Sigmoid colon (tissue), 7 donors: ENCODE data around the gene GALNT10. TPM values are rescaled to one million over a fixed set of nuclear protein-coding genes. Genes with fewer than 3 reads are reported as not detected.

Experiments
- DNase-seq: peaks from one replicate; pipeline ENCODE4 v3.0.0-alpha.2; 2019
- H3K27ac ChIP-seq, 4 donors: fragments of 200-600 bp; sonication (generic); one replicate each; pipeline ENCODE4 v1.5.1; 2016 to 2019; ENCODE audit warnings: mild to moderate bottlenecking in 1 of 4
- H3K27me3 ChIP-seq, 3 donors: fragments of 200-600 bp; sonication (generic); one replicate each; pipeline ENCODE4 v1.5.1; 2019; ENCODE audit warnings: mild to moderate bottlenecking in 1 of 3
- H3K36me3 ChIP-seq, 4 donors: fragments of 200-600 bp; sonication (generic); one replicate each; pipeline ENCODE4 v1.5.1; 2016 to 2019
- H3K4me1 ChIP-seq, 4 donors: fragments of 200-600 bp; sonication (generic); one replicate each; pipeline ENCODE4 v1.5.1; 2017 to 2019
- H3K4me3 ChIP-seq, 4 donors: fragments of 200-600 bp; sonication (generic); one replicate each; pipeline ENCODE4 v1.5.1; 2017 to 2019; ENCODE audit warnings: mild to moderate bottlenecking in 2 of 4, moderate library complexity in 1 of 4
- H3K9me3 ChIP-seq, 4 donors: fragments of 200-600 bp in 3 of 4; sonication (generic) in 3 of 4; one replicate each; pipeline versions ENCODE4 v1.5.1 to v1.6.1; 2013 to 2019
- CTCF ChIP-seq, 4 experiments: fragments of 450-650 bp in 3 of 4; fragments of 200-600 bp in 1 of 4; IDR thresholded peaks; one replicate each; pipeline ENCODE4 v1.5.1; 2016 to 2019; ENCODE audit warnings: antibody characterized with exemption in 4 of 4, mild to moderate bottlenecking in 3 of 4, moderate library complexity in 2 of 4
- EP300 ChIP-seq, 4 donors: sonication (generic); formaldehyde crosslinking; IDR thresholded peaks; one replicate each; pipeline ENCODE4 v1.6.1; 2017; ENCODE audit warnings: antibody characterized with exemption in 4 of 4
- POLR2A ChIP-seq, 2 donors: fragments of 450-650 bp; IDR thresholded peaks; one replicate each; pipeline ENCODE4 v1.6.1; 2016; ENCODE audit warnings: antibody characterized with exemption in 2 of 2, mild to moderate bottlenecking in 2 of 2, moderate library complexity in 2 of 2
- POLR2AphosphoS5 ChIP-seq, 4 donors: sonication (generic); formaldehyde crosslinking; IDR thresholded peaks; one replicate each; pipeline ENCODE4 v1.6.1; 2017; ENCODE audit warnings: antibody characterized with exemption in 4 of 4
- WGBS, 2 donors: extraction: QIAGEN DNeasy Blood & Tissue Kit; methylation state at CpG; one replicate each; pipeline ENCODE4 v1.1.7; 2013; 5-methylcytosine and 5-hydroxymethylcytosine counted together
- intact Hi-C: fragments of 100-400 bp; cut with DNase I; formaldehyde crosslinking; loops from one replicate; pipeline ENCODE4 v1.15.1; 2023
- polyA plus RNA-seq, 3 donors: library from polyadenylated mRNA; stranded (reverse); fragments of 200-250 nt; gene quantifications; one replicate each; pipeline ENCODE4 v1.2.3, GENCODE V29; 2013
- total RNA-seq, 4 donors: library from RNA; depleted of rRNA; stranded (reverse); fragments of >200 nt; gene quantifications; one replicate each; pipeline ENCODE4 v1.1.0, GENCODE V29; 2016
- donor health status: healthy with polysubstance abuse.
- donor health status: Bipolar disorder and iron deficiency.
- donor health status: healthy.

GALNT10 gene
- total and polyA plus RNA-seq, 7 donors = 6.0 to 41.7 (median 24.3) TPM

GRCh38 chr5:154303133-154303532 lies 112.6 kb downstream of the GALNT10 start:
- DNase-seq = no peak
- H3K27me3 ChIP-seq = no peaks in the 10 kb centered on the region

GRCh38 chr5:154308443-154309370 lies 118.2 kb downstream of the GALNT10 start:
- H3K27ac ChIP-seq = no peak overlapping the region
- H3K36me3 ChIP-seq = peaks cover 0 to 11% (median 0%) of the 10 kb centered on the region in 4 donors
- intact Hi-C loops = no loop called here
- DNase-seq = no peak
- 86 to 92% methylated on average over 7 of the region's 7 CpGs for WGBS, 2 donors
- H3K9me3 ChIP-seq = peaks cover 0 to 2% (median 0%) of the 10 kb centered on the region in 4 donors
- H3K4me3 ChIP-seq = no peak overlapping the region
- peaks cover 0 to 3% (median 0%) of the 10 kb centered on the region in 4 donors for H3K4me1 ChIP-seq
- no peaks in the 10 kb centered on the region for H3K27me3 ChIP-seq
- TF ChIP-seq CTCF (IDR thresholded peaks at IDR 0.05) (no peak), POLR2AphosphoS5 (IDR thresholded peaks at IDR 0.05) (no peak)

More at GRCh38 chr5:154303133-154303532, 112.6 kb downstream of the GALNT10 start:
- intact Hi-C loops = no loop called here
- WGBS, 2 donors = 93% methylated on average over 1 of the region's 1 CpG
- Histone ChIP-seq H3K9me3 (peaks cover 0 to 2% (median 0%) of the 10 kb centered on the region in 4 donors), H3K36me3 (peaks cover 0 to 32% (median 5%) of the 10 kb centered on the region in 4 donors), H3K27ac (no peak overlapping the region), H3K4me1 (peaks cover 0 to 16% (median 12%) of the 10 kb centered on the region in 4 donors), H3K4me3 (no peak overlapping the region)
- no peak for TF ChIP-seq POLR2AphosphoS5 (IDR thresholded peaks at IDR 0.05)
- TF ChIP-seq CTCF (IDR thresholded peaks at IDR 0.05) = no peak
- TF ChIP-seq POLR2A (IDR thresholded peaks at IDR 0.05) = no peak
- TF ChIP-seq EP300 (IDR thresholded peaks at IDR 0.05) = no peak

GRCh38 chr5:154309371-154309745 lies 118.8 kb downstream of the GALNT10 start:
- Histone ChIP-seq H3K27ac (no peak overlapping the region), H3K4me3 (no peak overlapping the region), H3K36me3 (peaks cover 0 to 5% (median 0%) of the 10 kb centered on the region in 4 donors), H3K9me3 (peaks cover 0 to 2% (median 0%) of the 10 kb centered on the region in 4 donors), H3K4me1 (peaks cover 0 to 3% (median 0%) of the 10 kb centered on the region in 4 donors), H3K27me3 (no peaks in the 10 kb centered on the region)
- no peak for TF ChIP-seq CTCF (IDR thresholded peaks at IDR 0.05)
- TF ChIP-seq EP300 (IDR thresholded peaks at IDR 0.05) = no peak
- no peak for TF ChIP-seq POLR2AphosphoS5 (IDR thresholded peaks at IDR 0.05)
- no peak for TF ChIP-seq POLR2A (IDR thresholded peaks at IDR 0.05)
- intact Hi-C loops = no loop called here
- WGBS, 2 donors = 96 to 98% methylated on average over 1 of the region's 1 CpG
- DNase-seq = no peak

- DNase-seq = no peak
- WGBS, 2 donors = 77 to 97% methylated on average over 8 of the region's 8 CpGs
- H3K4me1 ChIP-seq = peaks cover 0 to 3% (median 0%) of the 10 kb centered on the region in 4 donors
- peaks cover 0 to under 1% (median 0%) of the 10 kb centered on the region in 4 donors for H3K36me3 ChIP-seq
- H3K9me3 ChIP-seq = peaks cover 0 to under 1% (median 0%) of the 10 kb centered on the region in 4 donors
- TF ChIP-seq CTCF (IDR thresholded peaks at IDR 0.05) (no peak), EP300 (IDR thresholded peaks at IDR 0.05) (no peak), POLR2A (IDR thresholded peaks at IDR 0.05) (no peak), POLR2AphosphoS5 (IDR thresholded peaks at IDR 0.05) (no peak)
- no peak overlapping the region for H3K4me3 ChIP-seq
- no peak overlapping the region for H3K27ac ChIP-seq
- no peaks in the 10 kb centered on the region for H3K27me3 ChIP-seq
- intact Hi-C loops = no loop called here
These were observed 119.3 kb downstream of the GALNT10 start for GRCh38 chr5:154309805-154310204.
